ENCODE results near the gene PHLDA3.
"Not testable (repeated sequence)": the region's sequence is repeated elsewhere in the genome, so short reads cannot be mapped to it uniquely, and the experiment has no call there.

Gene PHLDA3

GRCh38 chr1:201503397-201504176, 34.6 kb upstream of the PHLDA3 start:
- no peak for DNase-seq

GRCh38 chr1:201502511-201502857, 33.5 kb upstream of the PHLDA3 start:
- DNase-seq, result no peak

- DNase-seq, result no peak
These were observed 33.0 kb upstream of the PHLDA3 start for GRCh38 chr1:201501812-201502510.

- DNase-seq, result no peak
These were observed 32.2 kb upstream of the PHLDA3 start for GRCh38 chr1:201501144-201501543.

- DNase-seq, result no peak
These were observed 31.7 kb upstream of the PHLDA3 start for GRCh38 chr1:201500670-201501120.

GRCh38 chr1:201499795-201500669, 31.0 kb upstream of the PHLDA3 start:
- no peak for DNase-seq

- no peak for DNase-seq
These were observed 30.2 kb upstream of the PHLDA3 start for GRCh38 chr1:201499191-201499590.

GRCh38 chr1:201498621-201499020, 29.6 kb upstream of the PHLDA3 start:
- no peak for DNase-seq

GRCh38 chr1:201497935-201498509, 29.0 kb upstream of the PHLDA3 start:
- DNase-seq, result no peak

- DNase-seq, result no peak
These were observed 27.3 kb upstream of the PHLDA3 start for GRCh38 chr1:201496296-201496690.

GRCh38 chr1:201495551-201496295, 26.7 kb upstream of the PHLDA3 start:
- no peak for DNase-seq

- DNase-seq, result no peak
These were observed 25.0 kb upstream of the PHLDA3 start for GRCh38 chr1:201493757-201494617.

GRCh38 chr1:201493026-201493656, 24.2 kb upstream of the PHLDA3 start:
- not testable (repeated sequence) for DNase-seq

GRCh38 chr1:201491896-201492511, 23.0 kb upstream of the PHLDA3 start:
- no peak for DNase-seq

GRCh38 chr1:201490708-201491131, 21.7 kb upstream of the PHLDA3 start:
- DNase-seq, result no peak

GRCh38 chr1:201489643-201490261, 20.8 kb upstream of the PHLDA3 start:
- DNase-seq, result no peak

- no peak for DNase-seq
These were observed 20.0 kb upstream of the PHLDA3 start for GRCh38 chr1:201488830-201489589.

GRCh38 chr1:201487742-201488141, 18.8 kb upstream of the PHLDA3 start:
- DNase-seq, result no peak

- no peak for DNase-seq
These were observed 17.2 kb upstream of the PHLDA3 start for GRCh38 chr1:201486187-201486586.

All from NCI-H1436 treated with DMSO at 0.1 percent for 48 hours (cell line).